ENCODE data around the gene IQUB.
"Not testable (repeated sequence)": the region's sequence is repeated elsewhere in the genome, so short reads cannot be mapped to it uniquely, and the experiment has no call there.

Gene IQUB

DNA sequence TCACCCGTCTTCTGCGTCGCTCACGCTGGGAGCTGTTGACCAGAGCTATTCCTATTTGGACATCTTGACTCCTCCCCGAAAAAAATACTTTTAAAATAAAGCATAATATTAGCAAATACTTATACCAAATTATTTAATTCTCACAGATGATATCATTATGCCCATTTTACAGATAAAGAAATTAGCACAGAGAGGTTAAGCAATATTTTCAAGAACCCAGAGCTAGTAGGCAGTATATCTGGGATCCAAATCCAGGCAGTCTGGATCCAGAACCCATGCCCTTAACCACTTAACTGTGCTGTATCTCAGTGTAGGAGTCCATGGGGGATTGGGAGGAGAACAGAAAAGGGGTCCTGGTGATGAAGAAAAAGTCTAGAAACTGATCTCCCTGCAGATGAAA, 6.1 kb downstream of the IQUB start:
- no peak overlapping the region for H3K4me3 ChIP-seq (ENCODE audit: low read length)
- no peak for TF ChIP-seq ZNF274 (IDR thresholded peaks at IDR 0.05; ENCODE audit: low read depth, low read length)

DNA sequence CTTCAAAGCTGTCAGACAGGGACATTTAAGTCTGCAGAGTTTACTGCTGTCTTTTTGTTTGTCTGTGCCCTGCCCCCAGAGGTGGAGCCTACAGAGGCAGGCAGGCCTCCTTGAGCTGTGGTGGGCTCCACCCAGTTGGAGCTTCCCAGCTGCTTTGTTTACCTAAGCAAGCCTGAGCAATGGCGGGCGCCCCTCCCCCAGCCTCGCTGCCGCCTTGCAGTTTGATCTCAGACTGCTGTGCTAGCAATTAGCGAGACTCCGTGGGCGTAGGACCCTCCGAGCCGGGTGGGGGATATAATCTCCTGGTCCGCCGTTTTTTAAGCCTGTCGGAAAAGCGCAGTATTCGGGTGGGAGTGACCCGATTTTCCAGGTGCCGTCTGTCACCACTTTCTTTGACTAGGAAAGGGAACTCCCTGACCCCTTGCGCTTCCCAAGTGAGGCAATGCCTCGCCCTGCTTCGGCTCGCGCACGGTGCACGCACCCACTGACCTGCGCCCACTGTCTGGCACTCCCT, 6.6 kb downstream of the IQUB start:
- H3K4me3 ChIP-seq (ENCODE audit: low read length) = not testable (repeated sequence)

DNA sequence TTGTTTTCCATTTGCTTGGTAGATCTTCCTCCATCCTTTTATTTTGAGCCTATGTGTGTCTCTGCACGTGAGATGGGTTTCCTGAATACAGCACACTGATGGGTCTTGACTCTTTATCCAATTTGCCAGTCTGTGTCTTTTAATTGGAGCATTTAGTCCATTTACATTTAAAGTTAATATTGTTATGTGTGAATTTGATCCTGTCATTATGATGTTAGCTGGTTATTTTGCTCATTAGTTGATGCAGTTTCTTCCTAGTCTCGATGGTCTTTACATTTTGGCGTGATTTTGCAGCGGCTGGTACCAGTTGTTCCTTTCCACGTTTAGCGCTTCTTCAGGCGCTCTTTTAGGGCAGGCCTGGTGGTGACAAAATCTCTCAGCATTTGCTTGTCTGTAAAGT, 7.9 kb downstream of the IQUB start:
- H3K4me3 ChIP-seq (ENCODE audit: low read length) = not testable (repeated sequence)

DNA sequence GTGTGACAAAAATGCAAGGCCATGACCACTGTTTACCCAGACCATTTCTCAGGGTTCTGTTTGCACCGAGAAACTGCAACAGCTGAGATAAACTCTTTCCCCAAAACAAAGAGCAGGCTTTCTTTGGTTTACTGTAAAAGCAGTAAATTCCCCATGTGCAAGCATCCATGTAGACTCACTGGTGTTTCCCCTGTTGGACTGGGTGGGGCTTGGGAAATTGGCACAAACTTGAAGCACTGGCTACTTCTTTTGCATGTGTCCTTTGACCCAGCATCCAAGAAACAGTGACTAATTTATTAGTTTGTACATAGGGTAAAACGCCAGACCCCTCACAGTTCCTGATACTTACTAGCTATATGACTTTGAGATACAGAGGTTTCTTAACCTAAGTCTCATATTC, 12.3 kb downstream of the IQUB start:
- no peak for TF ChIP-seq ZNF274 (IDR thresholded peaks at IDR 0.05; ENCODE audit: low read depth, low read length)
- H3K4me3 ChIP-seq (ENCODE audit: low read length) = no peak overlapping the region

DNA sequence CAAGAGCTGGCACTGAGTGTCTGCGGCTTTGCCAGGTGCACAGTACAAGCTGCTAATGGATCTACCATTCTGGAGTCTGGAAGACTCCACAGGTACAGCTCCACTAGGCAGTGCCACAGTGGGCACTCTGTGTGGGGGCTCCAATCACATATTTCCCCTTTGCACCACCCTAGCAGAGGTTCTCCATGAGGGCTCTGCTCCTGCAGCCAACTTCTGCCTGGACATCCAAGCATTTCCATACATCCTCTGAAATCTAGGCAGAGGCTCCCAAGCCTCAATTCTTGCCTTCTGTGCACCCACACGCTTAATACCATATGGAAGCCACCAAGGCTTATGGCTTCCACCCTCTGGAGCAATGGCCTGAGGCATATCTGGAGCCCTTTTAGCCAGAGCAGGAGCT, 29.2 kb downstream of the IQUB start:
- TF ChIP-seq ZNF274 (IDR thresholded peaks at IDR 0.05; ENCODE audit: low read depth, low read length) = no peak
- no peak overlapping the region for H3K4me3 ChIP-seq (ENCODE audit: low read length)

DNA sequence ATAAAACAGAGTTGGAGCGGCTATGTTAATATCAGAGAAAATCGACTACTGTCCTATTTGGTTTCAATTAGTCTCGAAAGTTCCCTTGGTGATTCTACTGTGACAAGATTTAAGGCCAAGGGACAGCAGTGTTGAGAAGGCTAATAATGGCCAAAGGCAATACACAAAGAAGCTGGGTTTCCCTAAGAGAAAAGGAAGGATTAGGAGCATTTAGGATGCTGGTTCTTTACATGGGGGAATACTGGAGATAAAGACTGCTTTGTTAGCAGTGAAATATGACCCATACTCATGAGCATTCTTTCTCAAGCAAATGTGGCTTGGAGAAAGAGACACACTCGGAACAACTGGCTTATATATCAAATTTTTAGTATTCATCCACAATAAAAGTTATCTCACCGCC, 32.2 kb downstream of the IQUB start:
- H3K4me3 ChIP-seq (ENCODE audit: low read length) = no peak overlapping the region
- TF ChIP-seq ZNF274 (IDR thresholded peaks at IDR 0.05; ENCODE audit: low read depth, low read length) = no peak

DNA sequence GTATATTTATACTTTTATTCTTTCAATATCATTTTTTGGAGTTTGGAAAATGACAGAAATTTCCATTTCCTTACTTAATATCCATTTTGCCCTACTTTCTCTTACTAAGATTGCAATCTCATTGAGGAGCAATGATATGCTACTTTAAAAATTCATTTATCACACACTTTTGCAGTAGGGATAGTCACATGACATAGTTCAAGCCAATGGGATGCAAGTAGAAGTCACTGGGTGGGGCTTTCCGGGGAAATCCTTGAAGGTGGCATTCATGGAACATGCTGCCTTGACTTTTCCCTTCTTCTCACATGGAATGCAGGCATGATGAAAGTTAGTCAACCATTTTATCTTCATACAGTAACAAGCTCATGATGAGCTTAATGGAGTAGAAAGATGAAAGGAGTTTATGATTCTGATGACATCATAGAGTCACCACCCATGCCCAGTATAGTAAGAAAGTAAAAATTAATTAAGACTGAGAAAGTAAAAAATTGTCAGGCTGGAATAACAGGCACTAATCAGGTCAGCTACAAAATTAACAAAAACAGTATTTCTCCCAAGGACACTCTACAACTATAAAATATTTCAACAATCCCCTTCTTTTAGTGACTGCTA, 33.4 kb downstream of the IQUB start:
- no peak for TF ChIP-seq ZNF274 (IDR thresholded peaks at IDR 0.05; ENCODE audit: low read depth, low read length)
- no peak overlapping the region for H3K4me3 ChIP-seq (ENCODE audit: low read length)

DNA sequence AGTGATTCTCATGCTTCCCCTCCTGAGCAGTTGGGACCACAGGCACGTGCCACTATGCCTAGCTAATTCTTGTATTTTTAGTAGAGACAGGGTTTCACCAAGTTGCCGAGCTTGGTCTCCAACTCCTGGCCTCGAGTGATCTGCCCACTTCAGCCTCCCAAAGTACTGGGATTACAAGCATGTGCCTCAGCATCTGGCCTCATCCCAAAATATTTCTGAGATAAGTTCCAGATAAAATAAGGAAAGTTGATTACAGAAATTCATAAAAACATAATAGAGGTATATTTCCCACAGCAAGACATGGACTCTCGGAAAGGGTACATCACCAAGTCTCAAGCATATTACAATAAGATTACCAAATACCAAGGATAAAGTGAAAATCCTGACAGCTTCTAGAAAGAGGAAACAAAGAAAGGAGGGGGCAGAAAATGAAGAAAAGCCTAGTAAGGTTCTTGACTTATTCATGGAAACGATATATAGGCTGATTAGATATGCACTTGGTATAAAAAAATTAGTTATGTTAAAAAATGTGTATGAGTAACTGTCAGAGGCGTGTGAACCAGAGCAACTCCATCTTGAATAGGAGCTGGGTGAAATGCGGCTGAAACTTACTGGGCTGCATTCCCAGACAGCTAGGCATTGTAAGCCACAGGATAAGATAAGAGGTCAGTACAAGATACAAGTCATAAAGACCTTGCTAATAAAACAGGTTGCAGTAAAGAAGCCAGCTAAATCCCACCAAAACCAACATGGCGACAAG, 35.0 kb downstream of the IQUB start:
- H3K4me3 ChIP-seq (ENCODE audit: low read length) = no peak overlapping the region
- TF ChIP-seq ZNF274 (IDR thresholded peaks at IDR 0.05; ENCODE audit: low read depth, low read length) = no peak

DNA sequence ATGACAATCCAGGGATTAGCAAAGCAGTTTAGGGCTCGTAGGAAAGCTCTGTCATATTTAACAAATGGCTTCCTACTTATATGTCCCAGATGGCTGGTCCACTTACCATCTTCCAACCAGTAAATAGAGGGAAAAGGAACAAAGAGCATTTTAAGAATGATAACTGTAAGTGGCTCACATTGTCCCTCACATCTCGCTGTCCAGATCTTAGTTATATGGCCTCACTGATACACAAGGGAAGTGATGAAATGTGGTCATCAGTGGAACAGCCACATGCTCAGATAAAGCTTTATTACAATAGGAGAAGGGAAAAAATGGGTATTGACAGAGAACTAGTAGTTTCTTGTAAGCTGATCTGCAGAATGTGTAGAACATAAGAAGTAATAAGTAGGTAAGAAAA, 35.8 kb downstream of the IQUB start:
- no peak for TF ChIP-seq ZNF274 (IDR thresholded peaks at IDR 0.05; ENCODE audit: low read depth, low read length)
- H3K4me3 ChIP-seq (ENCODE audit: low read length) = no peak overlapping the region

DNA sequence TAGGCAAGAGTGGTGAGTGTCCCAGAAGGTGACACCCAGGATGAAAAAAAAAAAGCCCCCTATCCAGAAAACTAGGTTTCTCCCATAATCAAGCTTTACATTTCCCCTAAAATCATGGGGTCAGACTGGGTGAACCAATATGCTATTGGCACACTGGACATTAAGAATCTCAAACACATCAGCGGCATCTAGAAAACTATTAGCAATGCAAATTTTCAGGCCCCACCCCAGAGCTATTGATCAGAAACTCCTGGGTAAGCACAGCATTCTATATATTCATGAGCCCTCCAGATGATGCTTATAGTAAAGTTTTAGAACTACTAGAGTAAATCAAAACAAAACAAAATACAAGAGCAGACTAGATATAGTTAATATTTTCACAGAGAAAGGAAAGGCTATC, 36.4 kb downstream of the IQUB start:
- TF ChIP-seq ZNF274 (IDR thresholded peaks at IDR 0.05; ENCODE audit: low read depth, low read length) = no peak

DNA sequence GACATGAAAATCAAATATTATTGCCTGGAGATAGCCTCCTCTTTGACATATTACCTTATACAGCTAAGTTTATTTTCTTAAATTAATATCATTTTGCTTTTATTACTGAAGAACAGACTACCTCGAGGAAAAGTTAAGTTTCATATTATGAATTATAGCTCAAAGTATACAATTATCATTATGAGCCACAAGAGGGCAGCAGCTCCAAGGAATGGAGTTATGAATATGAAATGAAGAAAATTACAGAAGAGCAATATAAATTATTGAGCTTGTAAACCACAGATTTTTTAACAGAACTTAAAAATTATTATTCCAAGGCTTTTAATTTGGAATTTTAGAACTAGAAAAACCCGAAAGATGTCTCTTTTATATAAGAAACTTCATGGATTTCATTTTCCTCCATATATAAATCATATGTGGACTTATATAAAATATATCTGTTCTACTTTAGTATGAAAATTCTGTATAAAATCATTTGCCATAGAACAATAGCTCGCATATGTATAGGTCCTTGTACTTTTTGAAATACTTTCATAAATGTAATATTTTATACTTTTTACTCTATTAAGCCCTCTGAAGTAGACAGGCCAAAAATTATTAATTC, 40.1 kb downstream of the IQUB start:
- TF ChIP-seq ZNF274 (IDR thresholded peaks at IDR 0.05; ENCODE audit: low read depth, low read length) = no peak
- H3K4me3 ChIP-seq (ENCODE audit: low read length) = no peak overlapping the region

More for the DNA sequence above, 36.4 kb downstream of the IQUB start:
- H3K4me3 ChIP-seq (ENCODE audit: low read length) = no peak overlapping the region

DNA sequence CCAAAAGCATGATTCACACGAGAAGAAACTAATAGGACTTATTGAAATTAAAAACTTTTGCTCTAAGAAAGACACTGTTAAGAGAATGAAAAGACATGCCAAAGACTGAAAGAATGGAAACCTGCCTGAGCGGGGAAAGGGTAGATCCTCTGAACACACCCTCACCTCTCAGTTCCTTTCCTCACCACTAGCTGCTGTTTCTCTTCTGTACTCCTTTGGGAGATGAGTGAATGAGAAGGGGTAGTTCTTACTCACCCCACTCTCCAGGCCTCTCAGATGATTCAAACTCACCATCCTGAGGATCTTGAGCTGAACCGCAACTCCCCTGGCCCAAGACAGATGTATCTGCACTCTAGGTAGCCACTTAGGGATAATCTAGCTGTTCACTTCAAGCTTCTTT, 41.9 kb downstream of the IQUB start:
- no peak for TF ChIP-seq ZNF274 (IDR thresholded peaks at IDR 0.05; ENCODE audit: low read depth, low read length)
- H3K4me3 ChIP-seq (ENCODE audit: low read length) = no peak overlapping the region

DNA sequence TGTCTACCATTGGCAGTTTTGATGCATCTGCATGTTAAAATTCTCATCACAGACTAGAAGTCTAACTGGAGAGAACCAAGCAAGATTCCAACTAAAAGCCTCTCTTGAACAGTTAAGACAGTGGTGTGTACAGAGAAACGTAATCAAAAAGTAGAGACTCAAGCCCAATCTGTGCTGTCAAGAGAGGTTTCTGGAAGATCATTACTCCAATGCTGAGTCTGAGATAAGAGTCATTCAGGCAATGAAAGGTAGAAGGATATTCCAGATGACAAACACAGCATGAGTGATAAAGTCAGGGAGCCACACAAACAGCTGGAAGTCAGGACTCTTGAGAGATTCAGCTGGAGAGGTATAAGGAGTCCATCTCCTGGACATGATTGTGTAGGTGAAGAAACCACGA, 48.7 kb downstream of the IQUB start:
- TF ChIP-seq ZNF274 (IDR thresholded peaks at IDR 0.05; ENCODE audit: low read depth, low read length) = no peak
- H3K4me3 ChIP-seq (ENCODE audit: low read length) = no peak overlapping the region

DNA sequence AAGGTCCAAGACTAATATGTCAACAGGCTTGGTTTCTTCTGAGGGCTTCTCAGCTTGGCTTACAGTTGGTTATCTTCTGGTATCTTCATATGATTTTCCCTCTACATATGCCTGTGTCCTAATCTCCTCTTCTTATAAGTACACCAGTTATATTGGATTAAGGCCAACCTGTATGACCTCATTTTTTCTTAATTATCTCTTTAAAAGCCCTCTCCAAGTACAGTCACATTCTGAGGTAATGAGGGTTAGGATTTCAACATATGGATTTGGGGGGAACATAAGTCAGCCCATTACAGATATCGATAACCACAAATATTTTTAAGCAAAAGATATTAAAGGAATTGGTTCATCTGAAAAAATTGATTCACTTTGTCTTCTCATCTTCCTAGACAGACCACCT, 49.2 kb downstream of the IQUB start:
- TF ChIP-seq ZNF274 (IDR thresholded peaks at IDR 0.05; ENCODE audit: low read depth, low read length) = no peak
- H3K4me3 ChIP-seq (ENCODE audit: low read length) = no peak overlapping the region

DNA sequence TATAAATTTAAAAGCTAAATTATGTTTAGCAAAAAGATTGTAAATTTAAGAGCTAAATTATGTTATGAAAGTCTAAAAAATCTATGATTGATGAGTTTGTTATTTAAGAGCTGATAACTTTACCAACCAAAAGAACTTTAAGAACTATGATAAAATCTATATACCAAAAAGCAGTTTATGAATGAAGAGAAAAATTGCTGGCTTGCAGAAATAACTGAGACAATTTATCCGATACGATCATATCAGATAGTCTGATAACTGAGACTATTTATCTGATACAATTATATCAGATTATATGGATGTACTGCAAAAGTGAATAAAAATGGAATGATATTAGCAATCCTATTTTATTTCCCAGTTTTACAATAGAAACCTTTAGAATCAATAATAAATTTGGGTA, 50.2 kb downstream of the IQUB start:
- no peak overlapping the region for H3K4me3 ChIP-seq (ENCODE audit: low read length)
- TF ChIP-seq ZNF274 (IDR thresholded peaks at IDR 0.05; ENCODE audit: low read depth, low read length) = no peak
